GM18873 (cell line): ENCODE data around the gene URI1.

Experiments
- ATAC-seq: cut with Tn5 transposase; IDR thresholded peaks from one replicate; pipeline ENCODE4 v1.9.1; 2021; ENCODE audit warnings: mild to moderate bottlenecking, moderate library complexity, moderate number of reproducible peaks; ENCODE audit not compliant: unreplicated experiment, low FRiP score

The URI1 gene

GRCh38 chr19:30049226-30049625, 107.2 kb downstream of the URI1 start:
- ATAC-seq: no peak

GRCh38 chr19:30049846-30050667, 108.0 kb downstream of the URI1 start:
- no peak for ATAC-seq

- no peak for ATAC-seq
Measured at GRCh38 chr19:30052122-30053075, 110.4 kb downstream of the URI1 start.

- ATAC-seq: no peak
Measured at GRCh38 chr19:30053558-30053957, 111.5 kb downstream of the URI1 start.

- no peak for ATAC-seq
Measured at GRCh38 chr19:30054210-30054609, 112.2 kb downstream of the URI1 start.

GRCh38 chr19:30056580-30056979, 114.5 kb downstream of the URI1 start:
- ATAC-seq: no peak

- ATAC-seq: no peak
Measured at GRCh38 chr19:30059741-30060457, 117.9 kb downstream of the URI1 start.

- ATAC-seq: no peak
Measured at GRCh38 chr19:30060531-30061222, 118.6 kb downstream of the URI1 start.

GRCh38 chr19:30061223-30062064, 119.4 kb downstream of the URI1 start:
- ATAC-seq: no peak

GRCh38 chr19:30062065-30062906, 120.2 kb downstream of the URI1 start:
- ATAC-seq: no peak

GRCh38 chr19:30062907-30063649, 121.0 kb downstream of the URI1 start:
- no peak for ATAC-seq

GRCh38 chr19:30063650-30064347, 121.8 kb downstream of the URI1 start:
- ATAC-seq: no peak

- ATAC-seq: no peak
Measured at GRCh38 chr19:30064348-30064699, 122.3 kb downstream of the URI1 start.

GRCh38 chr19:30064771-30065494, 122.9 kb downstream of the URI1 start:
- no peak for ATAC-seq

- ATAC-seq: no peak
Measured at GRCh38 chr19:30065680-30066606, 123.9 kb downstream of the URI1 start.
